Hematopoietic multipotent progenitor cell treated with erythropoietin and hydrocortisone succinate and interleukin-3 and kit ligand, for 15 days (in vitro differentiated cells): ENCODE results near the gene CDK15.
"Not testable (repeated sequence)": the region's sequence is repeated elsewhere in the genome, so short reads cannot be mapped to it uniquely, and the experiment has no call there.

Experiments
- DNase-seq: peaks from one replicate; pipeline ENCODE4 v3.0.0-alpha.2; 2015; ENCODE audit warnings: low spot score

CDK15 gene

GRCh38 chr2:201806442-201807170, at the start of gene CDK15:
Gene CDK15 (plus strand): TSS chr2:201806537. CDS start chr2:201806665, 128 bp downstream.
- no peak for DNase-seq

- no peak for DNase-seq
These were observed 48.1 kb upstream of the CDK15 start for GRCh38 chr2:201758234-201758633.

GRCh38 chr2:201758873-201759272, 47.5 kb upstream of the CDK15 start:
- DNase-seq: no peak

- no peak for DNase-seq
These were observed 46.8 kb upstream of the CDK15 start for GRCh38 chr2:201759567-201759966.

- no peak for DNase-seq
These were observed 45.2 kb upstream of the CDK15 start for GRCh38 chr2:201761101-201761500.

- DNase-seq: not testable (repeated sequence)
These were observed 41.9 kb upstream of the CDK15 start for GRCh38 chr2:201764469-201764868.

GRCh38 chr2:201765799-201766198, 40.5 kb upstream of the CDK15 start:
- no peak for DNase-seq

GRCh38 chr2:201768918-201769317, 37.4 kb upstream of the CDK15 start:
- DNase-seq: no peak

- no peak for DNase-seq
These were observed 36.5 kb upstream of the CDK15 start for GRCh38 chr2:201769666-201770373.

- no peak for DNase-seq
These were observed 32.3 kb upstream of the CDK15 start for GRCh38 chr2:201773990-201774389.

GRCh38 chr2:201774546-201774945, 31.8 kb upstream of the CDK15 start:
- DNase-seq: no peak

GRCh38 chr2:201775326-201775725, 31.0 kb upstream of the CDK15 start:
- no peak for DNase-seq

- no peak for DNase-seq
These were observed 29.3 kb upstream of the CDK15 start for GRCh38 chr2:201777043-201777442.

GRCh38 chr2:201777869-201778268, 28.5 kb upstream of the CDK15 start:
- DNase-seq: no peak

- DNase-seq: peak; percentile 44
These were observed 26.2 kb upstream of the CDK15 start for GRCh38 chr2:201779901-201780673.

GRCh38 chr2:201780674-201781493, 25.5 kb upstream of the CDK15 start, which contains the start of gene ALS2:
Gene ALS2 (minus strand): TSS chr2:201780933. CDS start chr2:201768885, 12,048 bp downstream.
- peak; percentile 94 for DNase-seq

GRCh38 chr2:201781557-201782051, 24.7 kb upstream of the CDK15 start:
- no peak for DNase-seq

- no peak for DNase-seq
These were observed 21.8 kb upstream of the CDK15 start for GRCh38 chr2:201784563-201784962.

GRCh38 chr2:201785135-201785534, 21.2 kb upstream of the CDK15 start:
- no peak for DNase-seq

- DNase-seq: no peak
These were observed 19.9 kb upstream of the CDK15 start for GRCh38 chr2:201786471-201786870.

- DNase-seq: no peak
These were observed 18.0 kb upstream of the CDK15 start for GRCh38 chr2:201788371-201788770.

- no peak for DNase-seq
These were observed 16.9 kb upstream of the CDK15 start for GRCh38 chr2:201789395-201789794.
